Liver (tissue), 9 donors: Measurements from ENCODE around the gene CHRNG. TPM values are rescaled to one million over a fixed set of nuclear protein-coding genes. Genes with fewer than 3 reads are reported as not detected.

Experiments used
- DNase-seq: peaks from one replicate; pipeline ENCODE4 v3.0.0-alpha.2; 2017; ENCODE audit warnings: low spot score
- H3K27ac ChIP-seq, 2 donors: one replicate each; pipeline ENCODE4 v1.7.0; 2013; ENCODE audit warnings: inconsistent platforms in 2 of 2, low read length in 2 of 2, control low read depth in 1 of 2, low read depth in 1 of 2, mild to moderate bottlenecking in 1 of 2
- H3K27me3 ChIP-seq, 4 donors: one replicate each; pipeline versions ENCODE4 v1.6.1 to v1.7.0; 2013; ENCODE audit warnings: low read length in 3 of 4, inconsistent platforms in 1 of 4, mild to moderate bottlenecking in 1 of 4, moderate library complexity in 1 of 4; ENCODE audit not compliant: control insufficient read depth in 4 of 4, insufficient read depth in 4 of 4
- H3K36me3 ChIP-seq, 4 donors: one replicate each; pipeline versions ENCODE4 v1.6.1 to v1.7.0; 2013; ENCODE audit warnings: low read length in 3 of 4, mild to moderate bottlenecking in 3 of 4, low read depth in 1 of 4, moderate library complexity in 1 of 4; ENCODE audit not compliant: control insufficient read depth in 4 of 4, insufficient read depth in 3 of 4
- H3K4me1 ChIP-seq, 4 donors: one replicate each; pipeline versions ENCODE4 v1.6.1 to v1.7.0; 2013; ENCODE audit warnings: low read length in 3 of 4, mild to moderate bottlenecking in 3 of 4, moderate library complexity in 1 of 4; ENCODE audit not compliant: control insufficient read depth in 4 of 4, insufficient read depth in 4 of 4
- H3K4me3 ChIP-seq, 3 donors: one replicate each; pipeline versions ENCODE4 v1.6.1 to v1.7.0; 2013; ENCODE audit warnings: low read length in 3 of 3, control low read depth in 1 of 3, low read depth in 1 of 3, mild to moderate bottlenecking in 1 of 3
- H3K9ac ChIP-seq, 2 donors: one replicate each; pipeline ENCODE4 v1.7.0; 2013; ENCODE audit warnings: low read length in 2 of 2, mild to moderate bottlenecking in 2 of 2, moderate library complexity in 2 of 2, control low read depth in 1 of 2, low read depth in 1 of 2
- H3K9me3 ChIP-seq, 4 donors: one replicate each; pipeline versions ENCODE4 v1.6.1 to v1.7.0; 2013; ENCODE audit warnings: low read length in 3 of 4; ENCODE audit not compliant: control insufficient read depth in 4 of 4
- EGR1 ChIP-seq, 2 donors: IDR thresholded peaks; 2 replicates each; pipeline ENCODE4 v1.6.1; 2016 to 2018; ENCODE audit warnings: antibody characterized with exemption in 2 of 2, low read depth in 2 of 2
- FOXA1 ChIP-seq: IDR thresholded peaks from 2 replicates; pipeline ENCODE4 v1.6.1; 2016; ENCODE audit warnings: antibody characterized with exemption
- FOXA2 ChIP-seq: IDR thresholded peaks from 2 replicates; pipeline ENCODE4 v1.6.1; 2016; ENCODE audit warnings: antibody characterized with exemption
- GABPA ChIP-seq, 2 donors: IDR thresholded peaks in 1 of 2; conservative IDR thresholded peaks in 1 of 2; 2 replicates each; pipeline ENCODE4 v1.6.1; 2016; ENCODE audit warnings: antibody characterized with exemption in 2 of 2, mild to moderate bottlenecking in 1 of 2, moderate library complexity in 1 of 2
- HNF4A ChIP-seq, 2 donors: conservative IDR thresholded peaks; 2 replicates each; pipeline ENCODE4 v1.6.1; 2016; ENCODE audit warnings: antibody characterized with exemption in 2 of 2, mild to moderate bottlenecking in 2 of 2
- HNF4G ChIP-seq: IDR thresholded peaks from 2 replicates; pipeline ENCODE4 v1.6.1; 2016; ENCODE audit warnings: antibody characterized with exemption
- JUND ChIP-seq, 2 donors: IDR thresholded peaks; 2 replicates each; pipeline ENCODE4 v1.6.1; 2016; ENCODE audit warnings: antibody characterized with exemption in 2 of 2
- NR2F2 ChIP-seq: IDR thresholded peaks from 2 replicates; pipeline ENCODE4 v1.6.1; 2016; ENCODE audit warnings: antibody characterized with exemption
- RAD21 ChIP-seq, 2 donors: IDR thresholded peaks; 2 replicates each; pipeline ENCODE4 v1.6.1; 2016; ENCODE audit warnings: antibody characterized with exemption in 2 of 2, mild to moderate bottlenecking in 2 of 2
- RXRA ChIP-seq, 2 donors: IDR thresholded peaks; 2 replicates each; pipeline ENCODE4 v1.6.1; 2017 to 2018; ENCODE audit warnings: antibody characterized with exemption in 2 of 2, mild to moderate bottlenecking in 1 of 2
- SP1 ChIP-seq: IDR thresholded peaks from 2 replicates; pipeline ENCODE4 v1.6.1; 2018; ENCODE audit warnings: antibody characterized with exemption, mild to moderate bottlenecking
- TAF1 ChIP-seq: conservative IDR thresholded peaks from 2 replicates; pipeline ENCODE4 v1.6.1; 2016; ENCODE audit warnings: antibody characterized with exemption, mild to moderate bottlenecking
- YY1 ChIP-seq: IDR thresholded peaks from 2 replicates; pipeline ENCODE4 v1.6.1; 2016; ENCODE audit warnings: antibody characterized with exemption, mild to moderate bottlenecking
- WGBS: extraction: QIAGEN DNeasy Blood & Tissue Kit; methylation state at CpG from one replicate; pipeline ENCODE4 v1.1.7; 2013; 5-methylcytosine and 5-hydroxymethylcytosine counted together
- polyA plus RNA-seq, 2 donors: library from polyadenylated mRNA; stranded (reverse) in 1 of 2; unstranded in 1 of 2; fragments of 200-250 nt in 1 of 2; fragments of >200 nt in 1 of 2; fragmentation: Nextera tagmentation in 1 of 2; extraction: Ambion mirVana in 1 of 2; gene quantifications; one replicate each; pipeline versions ENCODE4 v1.2.1 to v1.2.3, GENCODE V29; 2013 to 2015
- total RNA-seq, 2 donors: library from RNA; depleted of rRNA; stranded (reverse); fragments of >200 nt; gene quantifications; one replicate each; pipeline ENCODE4 v1.2.3, GENCODE V29; 2014
- TF ChIP-seq, protein P1 (sequence below): fragments of 150-350 bp; IDR thresholded peaks from 2 replicates; pipeline ENCODE4 v1.5.1; 2017; ENCODE audit warnings: improper control_type of control experiment, low read depth, low read length; ENCODE audit not compliant: missing input control
- TF ChIP-seq, protein P2 (sequence below): IDR thresholded peaks from 2 replicates; pipeline ENCODE4 v1.6.1; 2016; ENCODE audit warnings: antibody characterized with exemption
- TF ChIP-seq, protein P3 (sequence below): IDR thresholded peaks from 2 replicates; pipeline ENCODE4 v1.6.1; 2016; ENCODE audit warnings: antibody characterized with exemption
- TF ChIP-seq, protein P4 (sequence below): IDR thresholded peaks from 2 replicates; pipeline ENCODE4 v1.6.1; 2016; ENCODE audit warnings: antibody characterized with exemption
- TF ChIP-seq, protein P5 (sequence below): IDR thresholded peaks from 2 replicates; pipeline ENCODE4 v1.6.1; 2016; ENCODE audit warnings: antibody characterized with exemption, mild to moderate bottlenecking
- donor health status: healthy.
- donor health status: healthy.
- donor health status: healthy.
- donor health status: healthy.
- donor health status: healthy.

The CHRNG gene
- total and polyA plus RNA-seq, 4 donors = not detected

DNA sequence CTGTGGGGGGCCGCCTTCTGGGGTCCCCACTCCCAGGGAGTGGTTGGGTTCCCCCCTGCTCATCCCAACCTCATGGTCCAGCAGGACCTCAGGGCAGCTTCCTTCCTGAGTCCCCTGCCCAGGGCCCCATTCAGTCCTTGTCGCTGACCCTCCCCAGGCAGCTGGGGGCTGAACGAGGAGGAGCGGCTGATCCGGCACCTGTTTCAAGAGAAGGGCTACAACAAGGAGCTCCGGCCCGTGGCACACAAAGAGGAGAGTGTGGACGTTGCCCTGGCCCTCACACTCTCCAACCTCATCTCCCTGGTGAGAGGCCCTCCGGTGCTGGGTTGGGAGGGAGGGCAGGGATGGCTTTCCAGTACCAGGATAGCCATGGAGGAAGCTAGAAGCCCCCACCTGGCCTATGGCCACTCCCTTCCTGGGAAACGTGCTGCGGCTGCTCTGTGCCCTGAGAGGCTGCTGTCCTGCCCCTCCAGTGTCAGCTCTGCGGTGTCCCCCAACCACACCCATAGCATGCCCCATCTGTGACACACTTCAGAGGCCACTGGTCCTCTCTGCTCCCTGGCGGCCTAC, 13.0 kb upstream of the CHRNG start:
- H3K4me1 ChIP-seq = peaks cover 7 to 22% (median 13%) of the 10 kb centered on the region in 4 donors
- WGBS = 81% methylated on average over 13 of the region's 13 CpGs
- H3K9me3 ChIP-seq = no peaks in the 10 kb centered on the region
- no peak overlapping the region for H3K9ac ChIP-seq
- no peaks in the 10 kb centered on the region for H3K36me3 ChIP-seq
- no peak overlapping the region for H3K27ac ChIP-seq
- peaks cover 0 to 10% (median 5%) of the 10 kb centered on the region in 4 donors for H3K27me3 ChIP-seq
- TF ChIP-seq, protein P1, sequence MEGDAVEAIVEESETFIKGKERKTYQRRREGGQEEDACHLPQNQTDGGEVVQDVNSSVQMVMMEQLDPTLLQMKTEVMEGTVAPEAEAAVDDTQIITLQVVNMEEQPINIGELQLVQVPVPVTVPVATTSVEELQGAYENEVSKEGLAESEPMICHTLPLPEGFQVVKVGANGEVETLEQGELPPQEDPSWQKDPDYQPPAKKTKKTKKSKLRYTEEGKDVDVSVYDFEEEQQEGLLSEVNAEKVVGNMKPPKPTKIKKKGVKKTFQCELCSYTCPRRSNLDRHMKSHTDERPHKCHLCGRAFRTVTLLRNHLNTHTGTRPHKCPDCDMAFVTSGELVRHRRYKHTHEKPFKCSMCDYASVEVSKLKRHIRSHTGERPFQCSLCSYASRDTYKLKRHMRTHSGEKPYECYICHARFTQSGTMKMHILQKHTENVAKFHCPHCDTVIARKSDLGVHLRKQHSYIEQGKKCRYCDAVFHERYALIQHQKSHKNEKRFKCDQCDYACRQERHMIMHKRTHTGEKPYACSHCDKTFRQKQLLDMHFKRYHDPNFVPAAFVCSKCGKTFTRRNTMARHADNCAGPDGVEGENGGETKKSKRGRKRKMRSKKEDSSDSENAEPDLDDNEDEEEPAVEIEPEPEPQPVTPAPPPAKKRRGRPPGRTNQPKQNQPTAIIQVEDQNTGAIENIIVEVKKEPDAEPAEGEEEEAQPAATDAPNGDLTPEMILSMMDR = no peak
- TF ChIP-seq, protein P2, sequence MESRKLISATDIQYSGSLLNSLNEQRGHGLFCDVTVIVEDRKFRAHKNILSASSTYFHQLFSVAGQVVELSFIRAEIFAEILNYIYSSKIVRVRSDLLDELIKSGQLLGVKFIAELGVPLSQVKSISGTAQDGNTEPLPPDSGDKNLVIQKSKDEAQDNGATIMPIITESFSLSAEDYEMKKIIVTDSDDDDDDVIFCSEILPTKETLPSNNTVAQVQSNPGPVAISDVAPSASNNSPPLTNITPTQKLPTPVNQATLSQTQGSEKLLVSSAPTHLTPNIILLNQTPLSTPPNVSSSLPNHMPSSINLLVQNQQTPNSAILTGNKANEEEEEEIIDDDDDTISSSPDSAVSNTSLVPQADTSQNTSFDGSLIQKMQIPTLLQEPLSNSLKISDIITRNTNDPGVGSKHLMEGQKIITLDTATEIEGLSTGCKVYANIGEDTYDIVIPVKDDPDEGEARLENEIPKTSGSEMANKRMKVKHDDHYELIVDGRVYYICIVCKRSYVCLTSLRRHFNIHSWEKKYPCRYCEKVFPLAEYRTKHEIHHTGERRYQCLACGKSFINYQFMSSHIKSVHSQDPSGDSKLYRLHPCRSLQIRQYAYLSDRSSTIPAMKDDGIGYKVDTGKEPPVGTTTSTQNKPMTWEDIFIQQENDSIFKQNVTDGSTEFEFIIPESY = no peak
- no peak for TF ChIP-seq JUND (IDR thresholded peaks at IDR 0.05)
- no peak overlapping the region for H3K4me3 ChIP-seq
- DNase-seq = no peak

DNA sequence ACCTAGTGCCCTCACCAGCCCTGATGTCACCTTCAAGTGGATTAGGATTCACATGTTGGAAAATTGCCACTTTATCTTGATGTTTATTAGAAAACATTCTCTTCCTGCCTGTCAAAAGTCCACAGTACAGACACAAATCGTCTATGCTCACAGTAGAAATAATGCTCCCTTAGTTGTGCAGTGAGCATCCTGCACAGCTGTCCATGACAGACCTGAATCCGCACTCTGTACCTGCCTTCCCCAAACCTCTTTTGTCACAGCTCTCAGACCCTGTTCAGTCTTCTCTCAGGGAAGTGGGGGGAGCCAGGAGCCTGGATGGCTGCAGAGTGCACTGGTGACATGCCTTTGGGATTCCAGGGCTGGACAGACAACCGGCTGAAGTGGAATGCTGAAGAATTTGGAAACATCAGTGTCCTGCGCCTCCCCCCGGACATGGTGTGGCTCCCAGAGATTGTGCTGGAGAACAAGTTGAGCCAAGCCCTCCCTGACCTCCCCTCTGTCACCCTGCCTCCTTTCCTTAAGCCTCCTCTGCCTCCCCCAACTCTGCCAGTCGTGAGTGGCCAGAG, 11.5 kb upstream of the CHRNG start:
- H3K9me3 ChIP-seq = no peaks in the 10 kb centered on the region
- TF ChIP-seq SP1 (no peak), FOXA2 (no peak), YY1 (no peak), EGR1 (IDR thresholded peaks at IDR 0.05; ENCODE audit: low read depth in 2 of 2) (no peak), HNF4G (no peak), RAD21 (IDR thresholded peaks at IDR 0.05) (no peak), NR2F2 (no peak), GABPA (IDR thresholded peaks at IDR 0.05 in 1 of 2, conservative IDR thresholded peaks at IDR 0.05 in 1 of 2) (no peak), TAF1 (no peak), FOXA1 (no peak), JUND (IDR thresholded peaks at IDR 0.05) (no peak), RXRA (IDR thresholded peaks at IDR 0.05) (no peak), HNF4A (conservative IDR thresholded peaks at IDR 0.05) (no peak)
- TF ChIP-seq, protein P2 = no peak
- TF ChIP-seq, protein P3, sequence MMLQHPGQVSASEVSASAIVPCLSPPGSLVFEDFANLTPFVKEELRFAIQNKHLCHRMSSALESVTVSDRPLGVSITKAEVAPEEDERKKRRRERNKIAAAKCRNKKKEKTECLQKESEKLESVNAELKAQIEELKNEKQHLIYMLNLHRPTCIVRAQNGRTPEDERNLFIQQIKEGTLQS = no peak
- TF ChIP-seq, protein P4, sequence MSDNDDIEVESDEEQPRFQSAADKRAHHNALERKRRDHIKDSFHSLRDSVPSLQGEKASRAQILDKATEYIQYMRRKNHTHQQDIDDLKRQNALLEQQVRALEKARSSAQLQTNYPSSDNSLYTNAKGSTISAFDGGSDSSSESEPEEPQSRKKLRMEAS = no peak
- TF ChIP-seq, protein P5, sequence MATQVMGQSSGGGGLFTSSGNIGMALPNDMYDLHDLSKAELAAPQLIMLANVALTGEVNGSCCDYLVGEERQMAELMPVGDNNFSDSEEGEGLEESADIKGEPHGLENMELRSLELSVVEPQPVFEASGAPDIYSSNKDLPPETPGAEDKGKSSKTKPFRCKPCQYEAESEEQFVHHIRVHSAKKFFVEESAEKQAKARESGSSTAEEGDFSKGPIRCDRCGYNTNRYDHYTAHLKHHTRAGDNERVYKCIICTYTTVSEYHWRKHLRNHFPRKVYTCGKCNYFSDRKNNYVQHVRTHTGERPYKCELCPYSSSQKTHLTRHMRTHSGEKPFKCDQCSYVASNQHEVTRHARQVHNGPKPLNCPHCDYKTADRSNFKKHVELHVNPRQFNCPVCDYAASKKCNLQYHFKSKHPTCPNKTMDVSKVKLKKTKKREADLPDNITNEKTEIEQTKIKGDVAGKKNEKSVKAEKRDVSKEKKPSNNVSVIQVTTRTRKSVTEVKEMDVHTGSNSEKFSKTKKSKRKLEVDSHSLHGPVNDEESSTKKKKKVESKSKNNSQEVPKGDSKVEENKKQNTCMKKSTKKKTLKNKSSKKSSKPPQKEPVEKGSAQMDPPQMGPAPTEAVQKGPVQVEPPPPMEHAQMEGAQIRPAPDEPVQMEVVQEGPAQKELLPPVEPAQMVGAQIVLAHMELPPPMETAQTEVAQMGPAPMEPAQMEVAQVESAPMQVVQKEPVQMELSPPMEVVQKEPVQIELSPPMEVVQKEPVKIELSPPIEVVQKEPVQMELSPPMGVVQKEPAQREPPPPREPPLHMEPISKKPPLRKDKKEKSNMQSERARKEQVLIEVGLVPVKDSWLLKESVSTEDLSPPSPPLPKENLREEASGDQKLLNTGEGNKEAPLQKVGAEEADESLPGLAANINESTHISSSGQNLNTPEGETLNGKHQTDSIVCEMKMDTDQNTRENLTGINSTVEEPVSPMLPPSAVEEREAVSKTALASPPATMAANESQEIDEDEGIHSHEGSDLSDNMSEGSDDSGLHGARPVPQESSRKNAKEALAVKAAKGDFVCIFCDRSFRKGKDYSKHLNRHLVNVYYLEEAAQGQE = no peak
- TF ChIP-seq, protein P1 = no peak
- no peak for DNase-seq
- no peak overlapping the region for H3K9ac ChIP-seq
- H3K36me3 ChIP-seq = no peaks in the 10 kb centered on the region
- 75% methylated on average over 6 of the region's 6 CpGs for WGBS
- H3K4me3 ChIP-seq = no peak overlapping the region
- peaks cover 5 to 12% (median 9%) of the 10 kb centered on the region in 4 donors for H3K4me1 ChIP-seq
- peaks cover 0 to 10% (median 5%) of the 10 kb centered on the region in 4 donors for H3K27me3 ChIP-seq
- no peak overlapping the region for H3K27ac ChIP-seq
